Osteocyte (in vitro differentiated cells): ENCODE results near the gene NDUFS5. TPM values are rescaled to one million over a fixed set of nuclear protein-coding genes. Genes with fewer than 3 reads are reported as not detected.
"Not testable (repeated sequence)": the region's sequence is repeated elsewhere in the genome, so short reads cannot be mapped to it uniquely, and the experiment has no call there.

Source experiments
- DNase-seq: peaks from one replicate; pipeline ENCODE4 v3.0.0; 2021; ENCODE audit warnings: mixed read lengths; ENCODE audit not compliant: unreplicated experiment; ENCODE audit errors: extremely low spot score
- H3K27ac Mint-ChIP-seq: one replicate; pipeline ENCODE4 v1.8.0; 2021; ENCODE audit warnings: mild to moderate bottlenecking, mixed read lengths; ENCODE audit not compliant: unreplicated experiment
- H3K27me3 Mint-ChIP-seq: one replicate; pipeline ENCODE4 v1.8.0; 2021; ENCODE audit warnings: mixed read lengths; ENCODE audit not compliant: unreplicated experiment
- H3K36me3 Mint-ChIP-seq: one replicate; pipeline ENCODE4 v1.8.0; 2021; ENCODE audit warnings: mixed read lengths; ENCODE audit not compliant: unreplicated experiment
- H3K4me1 Mint-ChIP-seq: one replicate; pipeline ENCODE4 v1.8.0; 2021; ENCODE audit warnings: mixed read lengths; ENCODE audit not compliant: unreplicated experiment
- H3K4me3 Mint-ChIP-seq: one replicate; pipeline ENCODE4 v1.8.0; 2021; ENCODE audit warnings: mild to moderate bottlenecking, moderate library complexity, mixed read lengths; ENCODE audit not compliant: unreplicated experiment
- H3K9me3 Mint-ChIP-seq: one replicate; pipeline ENCODE4 v1.8.0; 2021; ENCODE audit warnings: mixed read lengths; ENCODE audit not compliant: unreplicated experiment
- CTCF ChIP-seq: fragments of 200-600 bp; sonication (generic); IDR thresholded peaks from 2 replicates; pipeline ENCODE4 v1.5.0; 2021; ENCODE audit warnings: antibody characterized with exemption, mild to moderate bottlenecking, moderate library complexity
- long read RNA-seq: library from polyadenylated mRNA; unstranded; transcript quantifications from one replicate; pipeline ENCODE4 v2.0.0, GENCODE V29; 2021
- total RNA-seq: library from RNA; stranded (reverse); gene quantifications from 2 replicates; pipeline ENCODE4 v1.2.1, GENCODE V29; 2021

NDUFS5 gene
- total RNA-seq, result 146 and 157 TPM in 2 replicates
- long read RNA-seq, transcript NDUFS5-201 (3 exons, 544 nt), result major isoform, 52 of 68 reads
- long read RNA-seq, transcript NDUFS5-202 (3 exons, 548 nt), result minor isoform, 13 of 68 reads
- long read RNA-seq, partial matches to known transcripts, result 1 of 68 reads
- long read RNA-seq, other reads (novel, unspliced or antisense), result 2 of 68 reads

GRCh38 chr1:39026051-39026865 lies at the start of gene NDUFS5:
TSS of gene NDUFS5 (plus strand) at chr1:39026350. CDS start at chr1:39028725, 2,375 bp downstream.
- Mint-ChIP-seq H3K27me3 (no peaks in the 10 kb centered on the region), H3K36me3 (peaks cover 10% of the 10 kb centered on the region), H3K27ac (peak within 1 kb of the TSS; percentile 97), H3K4me1 (peaks cover 20% of the 10 kb centered on the region), H3K9me3 (no peaks in the 10 kb centered on the region), H3K4me3 (peak within 1 kb of the TSS; percentile 92)
- no peak for TF ChIP-seq CTCF
- peak; percentile 93 for DNase-seq

GRCh38 chr1:38977399-38978244 lies 48.5 kb upstream of the NDUFS5 start:
- H3K4me1 Mint-ChIP-seq, H3K9me3 Mint-ChIP-seq: not testable (repeated sequence)

GRCh38 chr1:38978245-38978542 lies 48.0 kb upstream of the NDUFS5 start:
- not testable (repeated sequence) for H3K36me3 Mint-ChIP-seq, H3K4me3 Mint-ChIP-seq, H3K4me1 Mint-ChIP-seq, H3K27ac Mint-ChIP-seq, H3K27me3 Mint-ChIP-seq, DNase-seq, H3K9me3 Mint-ChIP-seq

More at GRCh38 chr1:38977399-38978244, 48.5 kb upstream of the NDUFS5 start:
- H3K36me3 Mint-ChIP-seq, H3K4me3 Mint-ChIP-seq, H3K27ac Mint-ChIP-seq, DNase-seq, H3K27me3 Mint-ChIP-seq: not testable (repeated sequence)

- H3K27ac Mint-ChIP-seq, H3K9me3 Mint-ChIP-seq: not testable (repeated sequence)
These were observed 46.8 kb upstream of the NDUFS5 start for GRCh38 chr1:38979380-38979779.

GRCh38 chr1:38989979-38990378 lies 36.2 kb upstream of the NDUFS5 start:
- Mint-ChIP-seq H3K27me3 (no peaks in the 10 kb centered on the region), H3K36me3 (peaks cover 8% of the 10 kb centered on the region), H3K9me3 (no peaks in the 10 kb centered on the region), H3K4me3 (peak overlapping the region; percentile 71), H3K4me1 (peaks cover 47% of the 10 kb centered on the region), H3K27ac (peak overlapping the region; percentile 74)
- TF ChIP-seq CTCF, result no peak
- DNase-seq, result no peak

More at GRCh38 chr1:38979380-38979779, 46.8 kb upstream of the NDUFS5 start:
- DNase-seq, H3K36me3 Mint-ChIP-seq, H3K4me3 Mint-ChIP-seq, H3K27me3 Mint-ChIP-seq, H3K4me1 Mint-ChIP-seq: not testable (repeated sequence)

- H3K9me3 Mint-ChIP-seq, result no peaks in the 10 kb centered on the region
- peak overlapping the region; percentile 71 for H3K4me3 Mint-ChIP-seq
- TF ChIP-seq CTCF, result no peak
- no peak for DNase-seq
- H3K36me3 Mint-ChIP-seq, result peaks cover 8% of the 10 kb centered on the region
- no peaks in the 10 kb centered on the region for H3K27me3 Mint-ChIP-seq
- peaks cover 46% of the 10 kb centered on the region for H3K4me1 Mint-ChIP-seq
- H3K27ac Mint-ChIP-seq, result peak overlapping the region; percentile 74
These were observed 35.8 kb upstream of the NDUFS5 start for GRCh38 chr1:38990386-38990737.
